ENCODE measurements around the gene FGF3.

FGF3 gene

DNA sequence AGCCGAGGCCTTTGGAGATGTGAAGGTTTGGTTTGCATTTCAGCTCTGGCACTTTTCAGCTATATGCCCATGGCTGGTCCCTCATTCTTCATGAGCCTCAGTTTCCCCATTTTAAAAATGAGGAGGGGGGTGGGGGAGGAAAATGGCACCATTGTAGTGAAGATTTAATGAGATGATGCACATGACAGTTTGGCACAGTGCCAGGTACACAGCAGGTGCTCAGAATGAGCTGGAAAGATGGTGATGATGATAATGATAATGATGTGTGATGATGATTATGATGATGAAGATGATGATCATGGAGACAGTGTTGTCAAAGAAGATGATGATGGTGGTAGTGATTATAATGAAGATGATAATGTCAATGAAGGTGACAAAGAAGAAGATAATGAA, 24.3 kb upstream of the FGF3 start:
- DNase-seq, result no peak

DNA sequence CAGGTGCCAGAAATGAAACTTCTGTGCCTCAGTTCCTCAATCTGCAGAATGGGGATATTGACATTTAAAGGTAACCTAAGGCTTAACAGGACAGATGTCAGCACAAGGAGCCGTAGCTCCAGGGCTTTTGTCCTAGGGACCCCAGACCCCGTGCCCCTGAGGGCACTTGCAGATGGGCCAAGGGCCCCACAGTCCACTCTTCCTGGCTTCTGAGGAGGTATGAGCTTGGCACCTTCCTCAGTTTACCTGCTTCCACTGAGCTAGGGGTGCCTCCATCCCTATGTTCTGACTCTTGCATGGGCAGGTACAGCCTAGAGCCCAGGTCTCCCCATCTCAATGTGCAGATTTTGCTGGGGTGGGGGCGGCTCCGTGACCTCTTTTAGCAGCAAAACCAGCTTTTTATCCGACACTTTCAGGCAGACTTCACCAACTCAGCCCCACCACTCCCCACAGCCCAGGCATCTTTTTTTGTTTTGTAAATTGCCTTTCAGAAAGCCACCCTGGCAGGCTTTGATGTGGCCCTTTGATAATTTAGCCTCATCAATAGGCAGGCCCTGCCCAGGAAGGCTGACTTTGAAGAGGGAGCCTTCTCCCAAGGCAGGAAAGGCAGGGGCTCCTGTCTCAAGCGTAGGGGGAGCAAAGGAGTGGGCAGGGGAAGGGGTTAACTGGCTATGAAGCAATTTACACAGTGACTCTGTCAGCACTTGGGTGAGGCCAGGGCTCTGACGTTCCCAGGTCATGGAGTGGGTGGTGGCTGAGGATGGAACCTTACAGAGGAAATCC, 23.7 kb upstream of the FGF3 start:
- no peak for DNase-seq

DNA sequence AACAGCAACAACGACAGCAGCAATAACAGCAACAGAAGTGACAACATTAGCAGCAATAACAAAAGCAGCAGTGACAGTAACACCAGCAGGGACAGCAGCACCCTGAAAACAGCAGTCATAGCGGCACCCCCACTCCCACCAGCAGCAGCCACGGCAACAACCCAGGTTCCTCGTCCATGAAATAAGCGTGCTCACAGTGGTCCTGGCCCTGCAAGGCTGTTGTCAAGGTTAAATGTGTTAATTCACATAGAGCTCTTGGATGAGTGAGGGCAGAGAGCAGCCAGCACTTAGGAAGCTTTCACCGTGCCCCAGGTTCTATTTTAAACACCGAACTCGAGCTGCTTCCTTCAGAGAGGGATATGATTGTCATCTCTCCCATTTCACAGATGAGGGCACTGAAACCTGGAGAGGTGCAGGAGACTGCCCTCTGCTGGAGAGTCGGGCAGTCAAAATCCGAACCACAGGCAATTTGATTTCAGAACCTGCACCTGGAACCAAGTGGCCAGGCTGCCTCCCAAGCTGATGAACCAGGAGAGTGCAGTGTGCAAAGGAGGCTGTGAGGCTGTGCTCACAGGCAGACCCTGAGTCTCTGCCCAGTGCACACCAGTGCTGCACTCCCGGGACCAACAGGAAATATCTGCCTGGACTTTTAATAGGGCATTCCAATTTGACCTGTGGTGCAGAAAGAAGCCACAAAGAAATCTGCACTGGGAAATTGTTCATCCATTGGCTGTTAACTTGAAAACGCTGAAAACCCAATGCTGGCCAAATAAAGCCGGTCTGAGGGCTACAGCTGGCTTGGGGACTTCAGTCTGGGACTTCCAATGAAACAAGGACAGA, 22.9 kb upstream of the FGF3 start:
- no peak for DNase-seq

DNA sequence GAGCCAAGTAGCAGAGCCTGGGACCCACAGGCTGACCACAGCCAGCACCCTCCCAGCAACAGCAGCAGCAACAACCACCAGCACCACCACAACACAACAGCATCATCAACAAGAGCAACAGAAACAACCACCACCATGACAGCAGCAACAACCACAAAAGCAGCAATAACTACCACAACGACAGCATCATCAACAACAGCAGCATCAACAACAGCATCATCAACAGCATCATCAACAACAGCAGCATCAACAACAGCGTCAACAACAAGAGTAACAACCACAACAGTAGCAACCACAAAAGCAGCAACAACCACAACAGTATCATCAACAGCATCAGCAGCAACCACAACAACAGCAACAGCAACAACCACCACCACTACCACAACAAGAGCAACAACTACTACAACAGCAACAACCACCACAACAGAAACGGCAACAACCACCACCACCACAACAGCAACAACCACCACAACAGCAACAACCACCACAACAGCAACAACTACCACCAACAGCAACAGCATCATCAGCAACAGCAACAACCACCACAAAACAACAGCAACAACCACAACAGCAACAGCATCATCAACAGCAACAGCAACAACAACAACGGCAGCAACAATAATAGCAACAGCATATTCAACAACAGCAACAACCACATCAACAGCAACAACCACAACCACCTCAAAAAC, 22.1 kb upstream of the FGF3 start:
- DNase-seq, result no peak

DNA sequence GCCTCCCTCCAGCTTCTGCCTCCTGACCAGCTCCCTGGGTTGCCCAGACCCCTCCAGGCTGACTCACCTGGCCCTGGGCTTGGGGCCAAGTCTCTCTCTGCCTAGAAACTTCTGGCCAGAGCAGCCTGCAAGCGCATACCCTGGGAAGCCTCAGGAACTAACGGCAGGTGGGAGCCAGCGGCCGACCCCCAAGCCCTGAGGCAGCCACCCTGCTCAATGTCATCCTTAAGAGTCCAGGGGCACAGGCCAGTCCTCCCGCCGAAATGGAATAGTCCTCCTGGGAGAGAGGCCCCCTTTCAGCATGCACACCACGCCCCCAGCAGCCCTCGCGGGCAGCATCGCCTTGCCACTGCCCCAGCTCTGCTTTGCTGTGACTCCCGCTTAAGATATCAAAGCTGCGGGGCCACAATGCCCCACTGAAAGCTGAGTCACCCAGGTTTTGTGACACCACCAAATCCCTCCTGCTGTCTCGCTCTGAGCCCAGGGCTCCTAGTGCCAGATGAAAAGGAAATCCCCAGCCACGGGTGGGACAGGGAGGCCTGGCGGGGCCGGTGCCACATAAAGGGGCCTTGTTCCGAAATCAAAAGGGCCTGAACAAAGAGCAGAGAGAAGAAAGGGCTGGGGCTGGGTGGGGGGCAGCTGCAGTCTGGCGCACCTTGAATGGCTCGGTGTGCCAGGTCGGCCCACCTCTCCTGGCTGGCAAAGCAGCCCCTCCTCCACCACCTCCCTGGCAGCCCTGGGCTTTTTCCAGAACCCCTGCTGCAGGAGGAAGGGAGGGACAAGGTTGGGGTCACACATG, 21.4 kb upstream of the FGF3 start:
- no peak for DNase-seq

DNA sequence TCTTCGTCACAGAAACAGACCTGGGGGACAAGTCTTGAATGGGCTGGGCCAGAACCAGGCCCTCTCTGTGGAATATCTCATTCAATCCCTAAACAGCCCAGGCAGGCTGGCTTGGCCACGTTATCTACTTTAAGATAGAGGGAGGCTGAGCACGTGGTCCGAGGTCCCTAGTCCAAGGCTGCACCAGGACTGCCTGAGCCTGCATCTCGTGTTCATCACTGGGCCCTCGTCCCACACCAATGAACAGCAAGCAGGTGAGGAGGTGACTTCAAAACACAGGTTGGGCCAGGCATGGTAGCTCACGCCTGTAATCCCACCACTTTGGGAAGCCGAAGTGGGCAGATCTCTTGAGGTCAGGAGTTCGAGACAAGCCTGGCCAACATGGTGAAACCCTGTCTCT, 20.3 kb upstream of the FGF3 start:
- no peak for DNase-seq

DNA sequence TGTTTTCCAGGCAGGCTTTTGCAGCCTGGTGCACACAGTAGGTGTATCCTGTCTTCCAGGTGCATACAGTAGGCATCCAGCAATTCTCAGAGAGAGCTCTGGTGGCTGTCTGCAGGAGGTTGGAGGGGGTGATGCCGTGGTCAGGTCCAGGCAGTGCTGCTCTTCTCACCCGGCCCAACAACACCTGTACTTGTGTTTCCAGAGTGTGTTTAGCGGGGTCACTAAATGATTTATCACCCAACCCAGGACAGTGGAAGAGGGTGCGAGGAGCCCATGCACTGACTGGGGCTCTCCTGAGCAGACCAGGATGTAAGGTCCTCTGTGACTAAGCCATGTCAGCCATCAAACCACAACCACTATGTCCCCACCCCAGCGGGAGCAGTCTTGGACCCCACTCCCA, 18.6 kb upstream of the FGF3 start:
- no peak for DNase-seq

DNA sequence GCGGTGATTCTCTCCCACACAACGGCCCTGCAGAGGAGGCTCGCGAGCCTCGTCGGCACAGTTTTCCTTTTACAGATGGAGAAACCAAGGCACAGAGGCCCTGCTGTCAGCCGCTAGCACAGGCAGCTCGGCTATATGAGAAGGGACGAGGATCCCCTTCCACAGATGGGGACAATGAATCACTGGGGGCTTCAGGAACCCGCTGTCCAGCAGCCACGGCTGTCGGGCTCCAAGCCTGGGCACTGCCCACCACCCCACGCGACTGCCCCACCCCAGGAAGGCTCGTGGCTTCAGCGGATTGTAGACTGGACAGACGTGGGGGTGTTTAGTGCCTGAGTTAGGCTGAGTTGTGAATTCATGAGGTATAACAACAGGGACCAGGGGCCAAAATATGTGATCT, 17.2 kb upstream of the FGF3 start:
- DNase-seq, result no peak

DNA sequence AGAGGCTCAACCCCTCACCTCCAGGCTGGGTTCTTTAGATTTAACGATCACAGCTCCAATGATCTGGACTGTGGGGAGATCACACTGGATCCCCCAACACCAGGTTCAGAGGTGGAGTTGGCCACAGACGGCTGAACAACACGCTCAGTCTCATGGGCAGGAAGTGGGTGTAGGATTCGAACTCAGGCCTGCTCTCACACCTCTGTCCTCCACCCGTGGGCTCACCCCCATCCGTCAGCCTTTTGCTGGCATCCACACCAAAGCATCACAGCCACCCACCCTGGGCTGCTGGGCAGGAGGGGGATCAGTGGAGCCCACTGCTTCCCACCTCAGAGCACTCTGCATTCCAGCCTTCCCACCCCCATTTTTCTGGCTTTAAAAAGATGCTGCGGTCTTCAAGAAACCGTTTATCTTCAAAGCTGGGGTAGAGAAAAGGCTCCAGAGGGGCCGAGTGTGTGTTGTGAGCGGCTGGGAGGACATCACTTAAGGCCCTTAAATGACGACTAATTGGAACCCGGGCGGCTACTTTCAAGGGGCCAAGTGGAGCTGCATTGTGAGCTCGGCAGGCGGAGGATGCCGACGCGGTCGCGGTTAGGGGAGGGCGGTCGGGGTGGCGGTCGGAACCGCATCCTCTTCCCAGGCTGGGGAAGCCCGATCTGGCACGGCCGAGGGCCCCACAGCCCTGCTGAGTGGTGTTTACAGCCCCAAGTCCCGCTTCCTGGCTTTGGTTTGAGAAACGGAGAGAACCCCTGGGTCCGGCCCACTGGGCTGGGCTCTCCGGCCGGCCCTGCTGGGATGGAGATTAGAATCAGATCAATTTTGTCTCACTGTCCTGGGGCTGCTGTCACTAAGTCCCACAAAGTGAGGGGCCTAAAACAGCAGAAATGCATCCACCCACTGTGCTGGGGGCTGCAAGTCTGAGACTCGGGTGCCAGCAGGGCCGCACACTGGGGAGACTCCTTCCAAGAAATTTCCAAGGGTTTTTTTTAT, 15.9 kb upstream of the FGF3 start:
- no peak for DNase-seq

DNA sequence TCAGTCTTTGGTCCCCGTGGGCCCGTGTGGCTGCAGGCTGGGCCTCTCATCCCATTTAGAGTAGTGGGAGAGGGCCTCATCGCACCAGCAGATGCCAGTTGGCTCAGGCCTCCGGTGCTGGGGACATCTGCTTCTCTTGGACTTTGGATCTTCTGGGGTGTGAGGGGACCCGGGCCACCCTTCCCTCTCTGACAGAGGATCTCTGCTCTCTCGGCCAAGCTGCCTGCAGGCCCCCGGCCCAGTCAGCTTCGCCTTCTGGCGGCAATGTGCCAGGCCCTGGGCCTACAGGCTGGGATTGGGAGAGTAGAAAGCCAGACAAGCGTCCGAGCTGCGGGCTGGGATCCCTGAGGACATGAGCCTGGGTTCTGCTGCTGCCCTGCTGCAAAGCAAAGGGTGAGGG, 15.0 kb upstream of the FGF3 start:
- no peak for DNase-seq

DNA sequence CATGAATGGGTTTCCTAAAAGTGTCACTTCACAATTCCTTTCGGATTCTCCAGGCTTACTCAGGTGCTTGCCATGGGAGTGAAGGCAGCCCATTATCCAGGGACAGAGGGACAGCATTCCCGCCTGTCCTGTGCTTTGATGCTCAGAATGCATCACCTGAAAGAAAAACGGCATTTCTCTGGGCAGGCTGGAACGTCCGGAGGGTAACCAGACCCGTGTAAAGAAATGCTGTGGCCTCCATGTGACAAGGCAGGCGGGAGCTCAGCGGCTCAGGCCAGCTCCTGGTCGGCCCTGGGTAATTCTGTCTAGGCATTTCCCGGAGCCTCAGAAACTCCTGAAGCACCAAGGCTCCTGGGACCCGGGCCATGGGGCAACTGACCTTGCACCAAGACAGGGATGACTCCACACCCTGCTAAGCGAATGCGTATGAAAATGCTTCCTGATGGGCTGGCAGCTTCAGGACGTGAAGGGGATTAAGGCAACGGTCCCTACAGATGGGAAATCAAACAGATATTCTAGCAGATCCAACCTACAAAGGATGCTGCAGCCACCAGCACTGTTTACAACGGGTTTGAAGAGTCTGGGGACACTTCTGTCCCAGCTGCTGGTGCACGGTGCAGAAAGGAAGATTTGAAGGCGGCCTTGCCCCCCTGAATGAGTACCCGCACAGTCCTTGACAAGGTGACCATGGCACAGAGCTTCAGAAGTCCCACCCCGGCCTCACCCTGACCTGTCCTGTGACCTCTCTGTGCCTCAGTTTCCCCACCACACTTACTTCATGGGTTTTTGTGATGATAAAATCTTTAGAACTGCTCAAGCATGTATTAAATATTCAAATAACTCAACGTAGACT, 13.6 kb upstream of the FGF3 start:
- DNase-seq, result no peak

DNA sequence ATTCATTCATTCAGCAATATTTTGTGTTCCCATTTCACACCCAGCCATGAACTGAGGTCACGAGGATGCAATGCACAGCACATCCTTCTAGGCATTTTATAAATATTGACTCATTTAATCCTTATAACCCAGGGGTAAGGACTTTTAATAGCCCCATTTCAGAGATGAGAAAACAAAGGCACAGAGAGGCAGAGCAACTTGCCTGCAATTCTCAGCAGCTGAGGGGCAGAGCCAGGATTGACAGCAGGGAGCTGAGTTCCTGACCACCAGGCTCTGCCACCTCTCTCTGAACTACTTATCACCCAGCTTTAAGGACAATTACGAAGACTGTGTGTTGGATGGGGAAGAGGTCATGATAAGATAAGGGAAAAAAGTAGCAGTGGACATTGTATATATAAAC, 12.8 kb upstream of the FGF3 start:
- no peak for DNase-seq

DNA sequence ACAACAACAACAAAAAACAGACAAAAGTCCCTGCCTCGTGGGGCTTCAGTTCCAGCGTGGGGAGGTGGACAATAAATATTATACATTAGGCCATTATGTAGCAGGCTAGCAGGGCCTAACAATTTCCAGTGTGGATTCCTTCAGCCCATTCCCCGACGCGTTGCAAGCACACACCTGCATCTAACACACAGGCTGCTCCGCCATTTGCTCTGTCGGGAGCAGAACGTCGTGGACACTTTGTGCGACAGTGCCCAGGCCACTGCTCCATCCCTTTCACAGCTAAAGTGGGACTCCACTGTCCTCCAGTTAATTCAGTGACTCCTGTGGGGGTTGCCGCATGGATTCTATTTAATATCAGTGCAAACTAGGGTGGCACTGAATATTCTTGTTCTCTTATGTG, 10.9 kb upstream of the FGF3 start:
- no peak for DNase-seq

DNA sequence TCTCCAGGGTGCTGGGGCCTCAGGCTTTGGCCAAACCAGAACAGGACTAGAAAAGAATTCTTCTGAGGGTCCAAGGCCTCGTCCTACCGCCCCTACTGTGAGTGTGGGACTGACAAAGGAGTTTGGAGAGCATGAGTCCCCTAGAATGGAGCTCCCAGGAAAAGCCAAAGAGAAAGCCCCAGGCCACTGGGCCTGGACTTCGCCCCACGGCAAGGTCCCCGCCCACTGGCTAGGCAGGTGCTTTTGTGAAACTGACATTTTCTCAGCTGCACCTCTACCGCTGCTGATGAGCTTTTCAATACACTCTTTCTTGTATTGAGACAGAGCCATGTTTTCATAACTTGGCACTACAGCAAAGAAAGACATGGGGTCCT, 9.7 kb upstream of the FGF3 start:
- no peak for DNase-seq

DNA sequence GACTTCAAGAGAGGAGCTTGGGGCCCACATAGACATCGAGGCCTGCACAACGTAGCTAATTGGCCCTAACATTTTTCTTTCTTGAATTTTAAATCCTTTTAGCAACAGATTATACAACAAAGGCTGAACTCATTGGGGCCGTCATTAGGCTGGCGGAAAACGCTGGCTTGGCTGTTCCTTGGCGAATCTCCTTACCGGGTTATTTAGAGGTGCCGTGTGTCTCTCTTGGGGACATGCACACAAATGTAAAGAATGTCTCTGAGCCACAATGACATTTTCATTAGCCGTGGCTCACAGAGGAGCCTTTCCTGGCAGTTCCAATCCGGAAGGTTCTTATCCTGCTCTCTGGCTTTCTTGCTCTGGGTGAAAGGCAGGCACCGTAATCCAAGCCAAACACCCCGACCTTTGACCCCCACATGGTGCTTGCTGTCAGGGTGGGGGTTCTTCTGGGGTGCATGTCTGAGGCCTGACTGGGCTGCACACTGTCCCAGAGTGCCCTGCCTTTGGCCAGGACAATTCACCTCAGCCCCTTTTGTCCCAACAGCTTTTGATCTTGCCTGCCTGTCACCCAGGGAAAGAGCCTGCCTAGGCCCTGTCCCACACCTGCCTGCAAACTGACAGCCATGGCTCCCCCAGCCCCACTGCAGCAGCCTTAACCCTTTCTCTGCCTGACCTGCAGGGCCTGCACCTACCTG, 9.2 kb upstream of the FGF3 start:
- no peak for DNase-seq

DNA sequence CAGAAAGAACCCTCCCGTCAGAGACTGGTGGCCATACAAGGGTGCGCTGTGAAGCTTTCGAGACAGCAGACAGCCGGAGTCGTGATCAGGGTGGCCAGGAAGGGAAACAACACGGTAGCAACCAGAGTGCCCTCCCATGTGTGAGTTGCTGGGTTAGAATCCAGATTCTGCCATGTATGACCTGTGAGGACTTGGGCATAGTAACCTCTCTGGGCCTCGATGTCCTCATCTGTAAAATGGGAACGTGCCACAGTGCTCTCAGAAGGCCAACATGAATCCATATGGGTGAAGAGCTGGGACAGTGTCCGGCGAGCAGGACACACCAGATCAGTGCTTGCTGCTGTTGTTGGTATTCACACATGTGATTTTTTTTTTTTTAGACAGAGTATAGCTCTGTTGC, 7.6 kb upstream of the FGF3 start:
- DNase-seq, result no peak

DNA sequence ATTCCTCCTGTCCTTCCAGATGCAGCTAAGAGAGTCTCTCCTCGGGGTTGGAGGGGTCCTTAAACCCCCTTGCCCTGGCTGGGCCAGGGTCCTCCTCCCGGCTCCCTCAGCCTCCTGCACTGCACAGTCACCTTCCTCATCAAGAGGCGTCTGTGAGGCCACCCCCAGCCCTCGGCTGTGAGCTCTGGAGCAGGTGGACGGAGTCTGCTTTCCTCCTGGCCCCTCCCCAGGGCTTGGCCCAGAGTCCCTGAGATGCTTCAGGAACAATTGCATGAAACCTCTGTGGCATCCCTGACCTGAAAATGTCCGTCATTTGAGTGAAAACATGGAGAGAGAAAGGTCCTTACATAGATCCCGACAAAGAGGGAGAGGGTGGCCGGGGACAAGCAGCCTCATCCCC, 6.7 kb upstream of the FGF3 start:
- no peak for DNase-seq

DNA sequence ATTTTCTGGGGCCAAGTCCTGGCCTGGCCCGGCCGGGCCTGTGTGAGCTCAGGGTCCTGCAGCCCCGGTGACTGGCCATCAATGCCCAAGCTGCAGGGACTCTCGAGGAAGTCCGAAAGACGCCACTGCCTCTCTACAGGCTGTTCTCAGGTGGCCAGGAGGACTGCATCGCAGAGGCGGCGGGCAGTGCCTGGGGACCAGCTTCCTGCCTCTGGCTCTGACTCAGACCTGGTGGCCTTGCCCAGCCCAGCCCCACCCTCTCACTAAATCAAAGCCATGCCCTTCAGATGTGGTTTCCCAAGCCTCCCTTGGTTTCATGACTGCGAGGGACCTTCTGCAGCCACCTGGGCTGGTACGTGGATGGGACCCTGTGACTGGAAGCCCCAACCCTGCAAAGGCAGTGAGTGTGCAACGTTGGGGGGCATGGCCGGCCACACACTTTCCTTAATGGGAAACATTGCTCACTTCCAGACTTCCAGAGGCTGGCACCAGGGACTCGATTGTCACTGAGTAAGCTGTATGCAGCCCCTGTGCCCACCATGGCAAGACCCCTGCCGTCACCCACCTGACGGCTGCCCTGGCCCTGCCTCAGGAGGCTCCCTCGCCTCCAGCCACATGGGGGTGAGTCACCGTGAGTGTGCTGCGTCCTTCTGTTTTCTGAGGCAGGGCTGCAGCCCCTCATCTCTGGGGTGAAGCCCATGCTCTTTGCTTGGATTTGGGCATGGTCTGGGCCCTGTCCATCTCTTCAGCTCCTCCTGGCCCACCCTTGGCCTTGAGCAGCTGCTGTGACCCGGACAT, 6.0 kb upstream of the FGF3 start:
- no peak for DNase-seq

DNA sequence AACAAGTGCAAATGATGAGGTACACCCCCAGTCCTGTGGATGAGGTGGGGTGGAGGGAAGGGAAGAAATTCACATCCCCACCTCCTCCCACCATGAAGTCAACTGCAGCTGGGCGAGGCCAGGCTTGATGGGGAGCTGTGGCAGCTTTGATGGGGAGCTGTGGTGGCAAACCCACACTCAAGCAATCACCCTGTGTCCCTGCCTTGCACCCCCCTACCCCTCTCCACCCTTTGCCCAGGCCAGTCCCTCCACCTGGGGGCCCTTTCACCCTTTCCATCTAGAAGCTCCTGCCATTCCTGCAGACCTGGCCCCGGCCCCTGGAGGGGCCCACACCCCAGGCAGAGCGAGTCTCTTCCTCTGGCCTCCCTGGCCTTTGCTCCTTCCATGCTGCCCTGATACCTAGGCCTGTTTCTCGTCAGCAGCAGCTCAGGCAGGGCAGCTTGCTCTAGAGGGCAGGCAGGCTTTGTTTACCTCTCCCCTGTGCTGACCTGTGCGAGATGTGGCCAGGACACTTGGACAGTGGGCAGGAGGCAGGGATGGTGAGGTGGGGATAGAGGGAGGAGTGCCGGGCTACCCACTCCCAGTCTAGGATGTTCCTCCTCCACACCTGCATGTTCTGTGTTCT, 4.5 kb upstream of the FGF3 start:
- no peak for DNase-seq
